Fibroblast of skin of right biceps (primary cell): Measurements from ENCODE around the gene TMEM259.
A peak's percentile ranks its signal among the peaks of the same experiment; 100 is the strongest.

Experiments
- DNase-seq: peaks from one replicate; pipeline ENCODE4 v3.0.0-alpha.2; 2013

The TMEM259 gene

DNA sequence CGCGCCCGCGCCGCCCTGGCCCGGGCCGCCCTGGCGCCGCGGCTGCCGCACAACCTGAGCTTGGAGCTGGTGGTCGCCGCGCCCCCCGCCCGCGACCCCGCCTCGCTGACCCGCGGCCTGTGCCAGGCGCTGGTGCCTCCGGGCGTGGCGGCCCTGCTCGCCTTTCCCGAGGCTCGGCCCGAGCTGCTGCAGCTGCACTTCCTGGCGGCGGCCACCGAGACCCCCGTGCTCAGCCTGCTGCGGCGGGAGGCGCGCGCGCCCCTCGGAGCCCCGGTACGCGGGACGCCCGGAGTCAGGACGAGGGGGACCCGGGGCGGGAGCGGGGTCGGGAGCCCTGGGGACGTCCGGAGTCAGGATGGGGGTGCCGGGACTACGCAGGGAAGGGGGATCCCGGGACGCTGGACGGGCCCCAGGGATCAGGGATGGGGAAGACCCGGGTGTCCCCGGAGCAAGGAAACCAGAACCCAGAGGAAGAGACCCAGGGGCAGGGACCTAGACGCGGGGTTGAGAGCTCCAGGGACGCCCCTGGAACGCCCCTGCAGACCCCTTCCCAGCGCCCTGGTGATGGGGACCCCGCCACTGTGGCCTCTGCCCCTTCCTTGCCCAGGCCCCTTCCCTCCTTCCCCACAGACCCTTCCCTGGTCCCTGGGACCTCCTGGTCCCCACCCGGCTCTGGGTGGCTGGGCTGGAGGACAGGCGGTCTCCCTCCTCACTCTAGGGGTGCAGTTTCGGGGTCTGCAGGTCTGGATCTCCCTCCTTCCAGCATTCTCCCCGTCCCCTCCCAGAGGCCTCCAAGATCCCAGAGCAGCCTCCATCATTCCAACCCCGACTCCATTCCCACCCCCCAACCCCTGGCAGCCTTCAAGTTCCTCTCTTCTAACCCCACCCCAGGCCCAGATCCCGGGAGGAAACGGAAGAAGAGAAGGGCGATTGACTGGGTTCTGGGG lies 20.1 kb downstream of the TMEM259 start:
- DNase-seq, result no peak

DNA sequence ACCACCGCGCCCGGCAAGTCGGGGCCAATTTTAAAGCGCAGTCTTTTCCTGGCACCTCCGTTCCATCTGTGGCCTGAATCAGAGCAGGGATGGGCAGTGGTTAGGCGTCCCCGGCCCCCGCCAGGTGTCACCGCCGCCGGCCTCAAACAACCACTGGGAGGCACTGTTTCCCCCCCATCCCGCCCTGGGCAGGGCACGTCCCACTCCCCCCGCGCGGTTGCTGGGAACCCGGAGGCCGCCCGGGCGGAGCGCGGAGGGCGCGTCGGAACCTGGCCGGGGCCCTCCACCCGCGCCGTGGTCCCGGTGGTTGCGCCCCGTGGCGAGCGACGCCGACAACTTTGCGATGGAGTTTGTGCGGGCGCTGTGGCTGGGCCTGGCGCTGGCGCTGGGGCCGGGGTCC lies 20.8 kb downstream of the TMEM259 start, which contains the start of gene GRIN3B:
TSS of gene GRIN3B (plus strand) at position 325 of the 400 bp plus-strand sequence. CDS start at position 344, 19 bp downstream.
- DNase-seq, result peak; percentile 56

DNA sequence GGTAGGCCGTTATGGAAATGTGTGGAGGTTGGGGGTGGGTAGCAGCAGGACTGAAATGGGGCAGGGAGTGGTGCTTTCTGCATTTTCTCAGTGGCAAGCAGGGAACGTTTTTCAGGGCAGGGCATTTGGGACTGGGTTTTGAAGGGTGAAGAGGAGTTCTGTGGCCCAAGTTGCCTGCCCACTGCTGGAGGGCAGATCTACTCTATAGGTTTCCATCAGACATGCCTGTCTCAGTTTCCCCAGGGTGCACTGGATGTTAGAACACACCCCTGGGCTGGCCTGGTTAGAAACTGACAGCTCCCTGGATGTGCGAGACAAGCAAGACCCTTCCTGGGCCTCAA lies 21.6 kb downstream of the TMEM259 start:
- DNase-seq, result no peak

DNA sequence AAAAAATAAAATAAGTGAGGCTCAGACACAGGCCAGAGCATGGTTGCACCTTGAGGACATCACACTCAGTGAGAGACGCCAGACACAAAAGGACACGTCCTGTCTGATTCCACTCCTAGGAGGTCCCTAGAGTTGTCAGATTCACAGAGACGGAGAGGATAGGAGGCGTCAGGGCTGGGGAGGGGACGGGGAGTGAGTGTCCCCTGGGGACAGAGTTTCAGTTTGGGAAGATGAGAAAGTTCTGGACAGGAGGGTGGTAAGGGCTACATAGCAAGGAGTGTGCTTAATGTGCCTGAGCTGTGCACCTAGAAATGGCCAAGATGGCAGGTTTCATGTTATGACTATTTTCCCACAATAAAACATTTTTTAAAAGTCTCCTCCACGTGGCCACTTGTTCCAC lies 22.9 kb downstream of the TMEM259 start:
- DNase-seq, result no peak

DNA sequence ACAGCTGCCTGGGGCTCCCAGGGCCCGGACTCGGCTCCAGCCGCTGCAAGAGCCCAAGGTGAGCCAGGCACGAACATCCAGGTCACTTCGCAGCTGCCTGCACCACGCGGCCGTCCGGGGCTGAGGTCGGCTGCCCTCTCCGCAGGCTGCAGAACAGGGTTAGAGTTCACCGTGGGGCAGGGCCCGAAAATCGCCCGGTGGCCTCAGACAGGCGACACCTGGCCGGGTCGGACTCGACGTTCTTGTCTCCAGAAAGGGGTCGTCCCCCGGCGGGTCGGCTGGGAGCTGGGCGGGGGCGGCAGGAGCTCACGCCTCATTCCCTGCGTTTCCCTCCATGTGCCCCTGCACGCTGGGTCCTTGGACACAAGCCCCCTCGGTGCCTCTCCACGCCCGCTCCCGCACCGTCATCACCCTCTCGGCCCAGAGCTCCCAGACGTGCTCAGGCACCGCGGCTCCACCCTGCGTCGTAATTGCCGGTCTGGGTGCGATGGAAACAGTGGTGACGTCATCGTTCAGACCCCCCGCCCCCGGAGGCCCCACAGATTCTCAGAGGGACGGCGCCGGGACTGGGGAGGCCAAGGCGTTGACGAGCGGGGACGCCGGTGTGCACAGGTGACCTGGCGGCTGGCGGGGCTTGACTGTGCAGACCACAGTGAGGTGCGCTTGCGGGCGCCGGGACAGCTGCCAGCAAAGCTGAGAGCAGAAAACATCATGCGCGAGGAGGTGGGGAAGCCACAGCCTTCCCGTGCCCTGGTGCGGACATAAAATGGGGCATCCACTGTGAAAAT lies 24.7 kb downstream of the TMEM259 start:
- peak; percentile 64 for DNase-seq

DNA sequence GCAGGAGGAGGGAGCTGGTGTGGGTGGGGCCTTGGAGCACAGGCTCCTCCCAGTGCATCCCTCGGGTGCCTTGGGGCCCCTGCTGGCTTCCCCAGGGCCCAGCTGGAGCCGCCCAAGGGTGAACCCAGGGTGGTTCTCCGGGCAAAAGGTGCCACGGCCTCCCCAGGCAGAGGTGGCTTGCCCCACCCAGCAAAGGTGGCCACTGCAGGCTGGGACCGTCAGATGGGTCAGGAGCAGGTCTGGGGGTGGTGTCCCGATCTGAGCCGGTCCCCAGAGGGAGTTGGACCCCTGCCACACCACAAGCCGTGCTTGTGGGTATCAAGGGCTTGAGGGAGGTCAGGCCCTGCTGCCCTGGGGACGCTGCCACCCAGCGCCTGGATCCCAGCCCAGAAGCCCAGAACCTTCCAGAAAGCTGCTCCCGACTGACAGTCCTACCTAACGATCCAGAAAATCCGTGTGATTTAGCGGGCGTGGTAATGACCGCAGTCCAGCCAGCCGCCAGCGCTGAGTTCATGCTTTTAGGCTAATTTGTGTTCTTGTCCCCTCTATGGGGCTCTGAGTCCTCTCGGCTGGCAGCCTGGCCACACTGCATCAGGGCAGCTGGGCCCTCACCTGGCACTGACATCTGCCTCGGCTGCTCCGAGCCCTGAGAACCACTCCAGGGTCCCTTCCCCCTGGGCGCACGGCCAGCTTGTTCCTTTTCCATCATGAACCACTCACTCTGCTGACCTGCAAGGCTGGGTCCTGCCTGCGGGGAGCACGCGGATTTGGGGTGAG lies 25.7 kb downstream of the TMEM259 start:
- no peak for DNase-seq

DNA sequence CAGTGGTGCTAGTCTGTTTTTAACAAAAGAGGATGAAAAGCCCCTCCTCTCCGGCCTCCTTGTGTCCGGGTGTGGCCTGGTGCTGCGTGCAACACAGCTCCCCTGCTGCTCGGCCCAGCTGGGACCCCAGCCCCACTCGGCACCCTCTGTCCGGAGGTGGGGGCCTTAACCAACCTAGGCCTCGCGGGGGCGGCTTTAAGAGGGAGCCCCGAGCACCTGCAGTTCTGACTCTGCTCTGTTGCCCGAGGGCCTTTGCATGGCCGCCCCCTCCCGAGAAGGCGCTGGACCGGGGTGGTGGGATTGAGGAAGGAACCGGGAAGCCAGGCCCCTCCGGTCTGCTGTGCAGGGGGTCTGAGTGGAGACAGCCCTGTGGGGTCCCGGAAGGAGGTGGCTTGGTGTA lies 26.4 kb downstream of the TMEM259 start:
- DNase-seq, result no peak

DNA sequence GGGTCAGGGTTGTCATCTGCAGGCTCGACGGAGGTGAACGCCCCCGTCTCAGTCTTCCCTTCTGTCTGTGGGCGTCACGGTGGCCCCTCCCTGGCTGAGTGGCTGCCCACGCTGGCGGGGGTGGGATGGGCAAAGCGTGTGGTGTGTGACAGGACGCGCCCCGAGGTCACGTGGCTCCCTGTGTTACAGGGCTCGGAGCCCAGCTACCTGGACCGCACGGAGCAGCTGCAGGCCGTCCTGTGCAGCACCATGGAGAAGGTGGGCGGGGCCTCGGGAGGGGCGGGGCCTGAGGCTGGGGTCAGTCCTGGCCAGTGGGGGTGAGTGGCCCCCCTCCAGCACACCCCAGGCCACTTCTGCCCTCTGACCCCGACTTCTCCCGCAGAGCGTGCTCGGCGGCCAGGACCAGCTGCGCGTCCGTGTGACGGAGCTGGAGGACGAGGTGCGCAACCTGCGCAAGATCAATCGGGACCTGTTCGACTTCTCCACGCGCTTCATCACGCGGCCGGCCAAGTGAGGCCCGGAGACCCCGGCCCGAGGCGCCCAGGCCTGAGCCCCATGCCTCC lies 27.0 kb downstream of the TMEM259 start:
- no peak for DNase-seq

DNA sequence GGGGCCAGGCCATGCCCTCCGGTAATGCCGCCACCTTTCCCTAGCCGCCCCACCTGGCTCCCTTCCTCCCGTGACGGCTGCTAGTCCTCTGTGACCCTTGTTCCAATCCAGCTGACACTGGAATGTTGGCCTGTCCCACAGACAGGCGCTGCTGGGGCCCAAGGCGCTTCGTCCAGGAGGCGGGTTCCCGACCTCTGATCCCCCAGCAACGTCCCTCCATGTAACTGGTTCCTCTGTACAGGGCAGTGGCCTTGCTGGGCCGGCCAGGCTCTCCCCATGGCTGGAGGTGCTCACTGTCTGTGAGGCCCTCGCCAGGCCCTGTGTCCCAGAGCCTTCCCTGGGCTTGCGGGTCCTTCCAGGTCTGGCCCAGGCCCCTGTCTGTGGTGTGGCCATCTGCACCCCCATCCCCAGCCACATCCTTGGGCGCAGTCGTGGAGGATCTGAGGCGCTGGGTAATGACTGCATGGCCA lies 27.5 kb downstream of the TMEM259 start:
- DNase-seq, result no peak

DNA sequence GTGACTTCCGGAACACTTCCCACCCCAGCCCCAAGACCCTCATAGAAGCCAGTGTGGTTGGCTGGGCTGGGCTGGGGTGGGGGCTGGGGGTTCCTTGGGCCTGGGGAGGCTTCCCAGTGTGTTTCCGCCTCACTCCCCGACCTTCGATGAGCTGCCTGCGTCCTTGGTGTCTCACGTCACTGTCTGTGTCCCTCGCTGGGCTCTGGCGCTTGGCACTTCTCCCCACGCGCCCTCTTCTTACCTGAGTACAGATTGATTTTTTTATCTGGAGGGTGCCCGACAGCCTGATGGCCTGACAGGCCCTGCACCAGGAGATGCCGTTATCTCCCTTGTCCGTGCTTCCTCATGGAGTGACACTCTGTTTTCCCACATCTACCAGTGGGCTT lies 28.3 kb downstream of the TMEM259 start:
- no peak for DNase-seq

DNA sequence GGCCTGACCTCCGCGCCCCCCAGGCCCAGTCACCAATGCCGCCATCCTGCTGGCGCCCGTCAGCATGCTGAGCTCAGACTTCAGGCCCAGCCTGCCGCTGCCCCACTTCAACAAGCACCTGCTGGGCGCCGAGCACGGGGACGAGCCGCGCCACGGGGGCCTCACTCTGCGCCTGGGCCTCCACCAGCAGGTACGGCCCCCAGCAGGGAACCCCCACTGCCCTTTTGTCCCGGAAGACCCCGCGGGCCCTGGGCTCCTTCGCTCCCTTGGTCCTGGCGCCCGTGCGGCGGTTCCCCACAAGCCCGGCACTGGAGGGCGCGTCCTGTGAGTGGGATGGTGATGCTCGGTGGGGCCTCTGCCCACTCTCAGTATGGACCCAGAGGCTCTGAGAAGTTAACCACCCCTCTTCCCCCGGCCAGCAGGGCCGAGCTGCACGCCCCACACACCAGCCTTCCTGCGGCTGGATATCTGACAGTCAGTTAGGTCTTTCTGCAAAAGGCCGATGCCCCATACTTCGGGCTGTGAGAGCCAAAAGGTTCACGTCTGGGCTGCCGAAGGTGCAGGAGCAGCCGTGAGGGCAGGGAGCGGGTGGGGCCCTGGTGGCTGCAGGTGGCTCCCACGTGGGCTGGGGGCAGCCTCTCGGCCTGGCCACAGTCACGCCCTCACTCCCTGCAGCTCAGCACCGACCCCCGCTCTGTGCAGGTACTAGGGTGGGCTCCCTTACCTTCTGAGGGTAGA lies 28.8 kb downstream of the TMEM259 start:
- DNase-seq, result no peak

DNA sequence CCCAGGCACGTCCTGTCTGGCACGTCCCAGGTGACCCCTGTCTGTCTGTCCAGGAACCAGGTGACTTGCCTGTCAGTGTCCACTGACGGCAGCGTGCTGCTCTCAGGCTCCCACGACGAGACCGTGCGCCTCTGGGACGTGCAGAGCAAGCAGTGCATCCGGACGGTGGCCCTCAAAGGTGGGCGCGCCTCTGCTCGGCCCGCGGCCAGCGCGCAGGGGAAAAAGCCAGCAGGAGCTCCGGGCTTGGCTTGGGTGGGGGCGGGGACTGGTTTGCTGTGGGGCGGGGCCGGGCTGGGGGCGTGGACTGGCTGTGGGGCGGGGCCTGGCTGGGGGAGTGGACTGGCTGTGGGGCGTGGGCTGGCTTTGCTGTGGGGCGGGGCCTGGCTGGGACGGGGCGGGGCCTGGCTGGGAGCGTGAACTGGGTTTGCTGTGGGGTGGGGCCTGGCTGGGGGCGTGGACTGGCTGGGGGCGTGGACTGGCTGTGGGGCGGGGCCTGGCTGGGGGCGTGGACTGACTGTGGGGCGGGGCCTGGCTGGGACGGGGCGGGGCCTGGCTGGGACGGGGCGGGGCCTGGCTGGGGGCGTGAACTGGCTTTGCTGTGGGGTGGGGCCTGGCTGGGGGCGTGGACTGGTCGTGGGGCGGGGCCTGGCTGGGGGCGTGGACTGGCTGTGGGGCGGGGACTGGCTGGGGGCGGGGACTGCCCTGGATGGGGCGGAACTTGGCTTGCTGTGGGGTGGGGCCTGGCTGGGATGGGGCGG lies 29.6 kb downstream of the TMEM259 start:
- peak; percentile 53 for DNase-seq

DNA sequence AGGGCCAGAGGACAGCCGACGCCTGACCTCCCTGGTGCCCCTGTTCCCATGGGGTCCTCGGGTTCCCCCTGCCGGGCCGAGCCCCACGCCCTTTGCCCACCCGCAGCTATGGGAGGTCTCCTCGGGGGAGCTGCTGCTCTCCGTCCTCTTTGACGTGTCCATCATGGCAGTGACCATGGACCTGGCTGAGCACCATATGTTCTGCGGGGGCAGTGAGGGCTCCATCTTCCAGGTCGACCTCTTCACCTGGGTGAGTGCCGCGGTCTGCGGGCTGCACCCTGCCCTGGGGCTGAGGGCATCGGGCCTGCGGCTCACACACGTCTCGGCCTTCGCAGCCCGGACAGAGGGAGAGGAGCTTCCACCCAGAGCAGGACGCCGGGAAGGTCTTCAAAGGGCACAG lies 30.2 kb downstream of the TMEM259 start:
- DNase-seq, result no peak

DNA sequence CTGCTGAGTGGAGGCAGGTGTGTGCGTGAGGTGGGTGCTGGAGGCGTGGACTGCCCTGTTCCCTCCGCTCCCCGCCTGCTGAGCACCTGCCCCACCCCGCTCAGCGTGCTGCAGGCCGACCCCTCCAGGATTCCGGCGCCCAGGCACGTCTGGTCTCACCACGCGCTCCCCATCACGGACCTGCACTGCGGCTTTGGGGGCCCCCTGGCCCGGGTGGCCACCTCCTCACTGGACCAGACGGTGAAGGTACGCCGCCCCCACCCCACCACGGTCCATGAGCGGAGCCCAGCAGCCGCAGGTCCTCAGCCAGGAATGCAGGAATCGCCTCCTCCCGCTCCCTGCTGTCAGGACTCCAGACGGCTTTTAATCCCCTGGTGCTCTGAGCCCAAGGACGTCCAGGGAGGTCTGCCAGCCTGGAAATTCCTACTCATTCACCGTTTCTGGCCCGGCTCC lies 30.8 kb downstream of the TMEM259 start:
- no peak for DNase-seq

DNA sequence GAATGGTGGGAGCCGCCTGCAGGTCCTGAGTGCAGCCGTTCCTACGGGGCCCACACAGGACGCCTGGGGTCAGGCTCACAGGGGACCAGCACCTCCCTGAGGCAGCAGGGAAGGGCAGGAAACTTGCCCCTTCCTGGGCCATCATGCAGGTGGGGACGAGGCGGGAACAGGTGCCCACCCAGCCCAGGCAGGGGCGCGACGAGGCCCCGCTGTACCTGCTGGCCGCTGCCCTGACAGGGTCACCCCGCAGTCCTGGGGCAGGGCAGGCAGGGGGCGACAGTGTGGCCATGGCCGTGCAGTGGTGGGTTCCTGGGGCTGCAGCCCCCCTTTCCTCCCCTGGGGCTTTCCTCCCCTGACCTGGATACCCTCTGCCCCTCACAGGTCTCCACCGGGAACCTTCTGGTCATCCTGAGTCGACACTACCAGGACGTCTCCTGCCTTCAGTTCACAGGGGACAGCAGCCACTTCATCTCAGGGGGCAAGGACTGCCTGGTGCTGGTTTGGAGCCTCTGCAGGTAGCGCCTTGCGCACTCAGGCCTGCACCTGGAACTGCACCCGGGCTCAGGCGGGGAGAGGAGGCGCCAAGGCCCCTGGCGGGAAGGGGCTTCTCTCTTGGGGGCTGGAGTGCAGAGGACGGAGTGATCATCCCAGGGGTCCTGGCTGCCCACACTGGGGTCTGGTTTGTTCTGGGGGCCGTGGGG lies 31.4 kb downstream of the TMEM259 start:
- DNase-seq, result no peak

DNA sequence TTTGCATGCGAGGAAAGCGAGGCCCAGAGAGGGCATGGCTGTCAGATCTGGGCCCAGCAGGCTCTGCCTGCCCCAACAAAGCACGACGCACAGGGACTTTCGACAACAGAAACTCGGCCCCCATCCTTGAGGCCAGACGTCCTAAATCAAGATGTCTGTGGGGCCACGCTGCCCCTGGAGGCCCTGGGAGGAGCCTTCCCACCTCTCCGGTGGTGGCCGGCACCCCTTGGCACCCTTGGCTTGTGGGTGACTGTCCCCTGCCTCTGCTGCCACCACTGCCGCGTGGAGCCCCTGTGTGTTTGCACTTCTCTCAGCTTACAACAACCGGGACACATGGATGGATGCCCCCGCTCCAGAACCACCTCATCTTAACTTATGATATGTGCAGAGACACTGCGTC lies 32.4 kb downstream of the TMEM259 start:
- DNase-seq, result no peak

DNA sequence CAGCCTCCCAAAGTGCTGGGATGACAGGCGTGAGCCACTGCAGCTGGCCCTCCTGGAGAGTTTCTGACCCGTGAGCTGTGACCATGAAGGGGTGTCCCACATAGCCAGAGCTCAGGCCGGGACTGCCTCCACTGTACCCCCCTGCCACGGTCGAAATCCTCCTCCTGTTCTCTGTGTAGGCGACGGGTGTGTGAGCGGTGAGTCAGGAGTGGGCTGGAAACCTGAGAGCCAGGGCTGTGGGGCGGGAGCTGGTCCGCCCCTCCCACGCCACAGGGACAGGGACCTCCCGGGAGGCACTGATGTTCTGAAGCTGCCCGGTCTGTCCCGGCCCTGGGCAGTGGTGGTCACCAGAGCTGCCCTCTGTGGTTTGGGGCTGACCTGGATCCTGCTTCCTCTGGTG lies 32.8 kb downstream of the TMEM259 start:
- no peak for DNase-seq

DNA sequence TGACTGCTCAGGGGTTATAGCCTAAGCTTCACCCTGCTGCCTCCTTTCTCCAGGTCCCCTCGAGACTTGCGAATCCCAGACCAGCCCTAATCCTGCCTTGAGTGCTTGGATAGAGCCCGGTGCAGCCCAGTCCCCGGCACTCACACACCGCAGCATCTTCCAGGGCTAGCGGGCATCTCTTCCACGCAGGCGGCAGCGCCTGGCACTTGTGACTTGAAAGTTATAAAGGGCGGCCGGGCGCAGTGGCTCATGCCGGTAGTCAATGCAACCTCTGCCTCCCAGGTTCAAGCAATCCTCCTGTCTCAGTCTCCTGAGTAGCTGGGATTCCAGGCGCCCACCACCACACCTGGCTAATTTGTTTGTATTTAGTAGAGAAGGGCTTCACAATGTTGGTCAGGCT lies 34.8 kb downstream of the TMEM259 start:
- no peak for DNase-seq

DNA sequence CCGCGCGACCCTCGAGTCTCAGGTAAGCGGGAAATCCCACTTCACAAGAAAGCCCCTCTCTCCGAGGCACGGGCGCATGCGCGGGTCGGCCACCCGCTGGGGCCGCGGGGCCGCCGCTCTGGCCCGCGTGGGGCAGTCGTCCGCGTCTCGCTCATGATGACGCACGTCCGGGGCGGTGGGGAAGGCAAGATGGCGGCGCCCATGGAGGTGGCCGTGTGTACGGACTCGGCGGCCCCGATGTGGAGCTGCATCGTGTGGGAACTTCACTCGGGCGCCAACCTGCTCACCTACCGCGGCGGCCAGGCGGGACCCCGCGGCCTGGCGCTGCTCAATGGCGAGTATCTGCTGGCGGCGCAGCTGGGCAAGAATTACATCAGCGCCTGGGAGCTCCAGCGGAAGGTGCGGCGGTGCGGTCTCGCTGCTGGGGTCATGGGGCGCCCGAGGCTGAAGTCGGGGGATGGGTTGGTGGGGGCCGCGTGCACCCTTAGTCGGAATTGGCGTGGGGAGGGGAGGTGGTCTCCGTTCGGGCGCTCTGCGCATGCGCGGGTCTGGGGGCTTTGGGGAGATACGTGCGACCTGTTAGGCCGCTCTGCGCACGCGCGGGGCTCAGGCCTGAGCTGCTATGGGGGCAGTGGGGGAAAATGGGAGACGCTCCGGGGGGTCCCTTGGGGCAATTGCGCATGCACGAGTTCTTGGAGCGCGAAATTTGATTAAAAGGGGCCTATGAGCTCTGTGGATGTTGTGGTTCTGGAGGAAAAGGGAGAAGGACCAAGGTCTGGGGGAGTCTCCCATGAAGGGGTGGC lies 36.6 kb downstream of the TMEM259 start, which contains the start of gene WDR18:
TSS of gene WDR18 (plus strand) at position 181 of the 803 bp plus-strand sequence. CDS start at position 190, 9 bp downstream.
- DNase-seq, result peak; percentile 89
